AG09319 (cell line): ENCODE results near the gene TUBA8.
"Not testable (repeated sequence)": the region's sequence is repeated elsewhere in the genome, so short reads cannot be mapped to it uniquely, and the experiment has no call there.

Experiments
- DNase-seq: peaks from one replicate; pipeline ENCODE4 v3.0.0-alpha.2; 2010; ENCODE audit warnings: low read depth; ENCODE audit errors: extremely low read depth
- TF ChIP-seq, protein P1 (sequence below): IDR thresholded peaks from 2 replicates; pipeline ENCODE4 v1.5.1; 2011; ENCODE audit warnings: low read depth, mild to moderate bottlenecking, inconsistent platforms, low read length, moderate library complexity

The TUBA8 gene

GRCh38 chr22:18126606-18127005 lies 16.0 kb downstream of the TUBA8 start:
- DNase-seq, result no peak

GRCh38 chr22:18130018-18130417 lies 19.4 kb downstream of the TUBA8 start:
- DNase-seq, result no peak
- TF ChIP-seq, protein P1, sequence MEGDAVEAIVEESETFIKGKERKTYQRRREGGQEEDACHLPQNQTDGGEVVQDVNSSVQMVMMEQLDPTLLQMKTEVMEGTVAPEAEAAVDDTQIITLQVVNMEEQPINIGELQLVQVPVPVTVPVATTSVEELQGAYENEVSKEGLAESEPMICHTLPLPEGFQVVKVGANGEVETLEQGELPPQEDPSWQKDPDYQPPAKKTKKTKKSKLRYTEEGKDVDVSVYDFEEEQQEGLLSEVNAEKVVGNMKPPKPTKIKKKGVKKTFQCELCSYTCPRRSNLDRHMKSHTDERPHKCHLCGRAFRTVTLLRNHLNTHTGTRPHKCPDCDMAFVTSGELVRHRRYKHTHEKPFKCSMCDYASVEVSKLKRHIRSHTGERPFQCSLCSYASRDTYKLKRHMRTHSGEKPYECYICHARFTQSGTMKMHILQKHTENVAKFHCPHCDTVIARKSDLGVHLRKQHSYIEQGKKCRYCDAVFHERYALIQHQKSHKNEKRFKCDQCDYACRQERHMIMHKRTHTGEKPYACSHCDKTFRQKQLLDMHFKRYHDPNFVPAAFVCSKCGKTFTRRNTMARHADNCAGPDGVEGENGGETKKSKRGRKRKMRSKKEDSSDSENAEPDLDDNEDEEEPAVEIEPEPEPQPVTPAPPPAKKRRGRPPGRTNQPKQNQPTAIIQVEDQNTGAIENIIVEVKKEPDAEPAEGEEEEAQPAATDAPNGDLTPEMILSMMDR, result no peak

More at GRCh38 chr22:18126606-18127005, 16.0 kb downstream of the TUBA8 start:
- TF ChIP-seq, protein P1, result no peak

GRCh38 chr22:18130699-18131429 lies 20.3 kb downstream of the TUBA8 start:
- no peak for DNase-seq
- TF ChIP-seq, protein P1, result no peak

GRCh38 chr22:18133452-18133851 lies 22.8 kb downstream of the TUBA8 start:
- DNase-seq, result no peak
- TF ChIP-seq, protein P1, result no peak

GRCh38 chr22:18136563-18137320 lies 26.1 kb downstream of the TUBA8 start:
- no peak for DNase-seq
- TF ChIP-seq, protein P1, result no peak

GRCh38 chr22:18141004-18141403 lies 30.4 kb downstream of the TUBA8 start:
- DNase-seq, result not testable (repeated sequence)

DNA sequence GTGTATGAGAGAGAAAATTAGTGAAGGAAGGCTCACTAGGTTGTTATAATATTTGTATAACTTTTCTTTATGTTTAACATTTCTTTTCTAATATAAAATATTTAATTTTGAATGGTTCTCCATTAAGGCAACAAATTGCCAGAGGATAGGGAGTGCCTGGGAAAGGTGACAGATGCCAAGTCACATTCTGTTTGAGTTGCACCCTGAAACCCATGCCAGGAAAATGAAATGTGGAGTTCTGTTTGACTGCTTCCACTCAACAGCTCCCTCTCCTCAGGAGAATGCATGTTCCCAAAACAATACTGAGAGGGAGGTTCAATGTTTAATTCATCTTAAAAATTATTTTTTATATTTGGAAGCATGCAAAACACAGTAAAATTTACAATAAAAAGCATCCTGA lies 33.5 kb downstream of the TUBA8 start:
- no peak for DNase-seq
- TF ChIP-seq, protein P1, result no peak
